HEK293 (cell line): Measurements from ENCODE around the gene VEGFC.

Experiments used
- CTCF ChIA-PET: fragments of 350-600 bp; formaldehyde crosslinking; extraction: SDS; loops from one replicate; lab custom pipeline; 2021; ENCODE audit warnings: antibody characterized with exemption; lab: Yijun Ruan, JAX
- POLR2A ChIA-PET: fragments of 300-600 bp; formaldehyde crosslinking; extraction: SDS; loops from one replicate; lab custom pipeline; 2020; ENCODE audit warnings: antibody characterized with exemption, inconsistent platforms; lab: Yijun Ruan, JAX
- H3K27ac ChIP-seq: fragments of 200-500 bp; sonication (Bioruptor generic); 2 replicates; pipeline ENCODE4 v1.5.1; 2014; ENCODE audit warnings: low read depth, low read length, control low read depth, inconsistent platforms; ENCODE audit errors: extremely low read depth
- H3K36me3 ChIP-seq, 2 experiments: fragments of 200-500 bp in 1 of 2; sonication (Bioruptor generic) in 1 of 2; 1 replicate in 1 of 2; 2 replicates in 1 of 2; pipeline ENCODE4 v1.5.1; 2014 to 2017; ENCODE audit warnings: inconsistent platforms in 2 of 2, low read length in 2 of 2; ENCODE audit not compliant: control insufficient read depth in 2 of 2, insufficient read depth in 1 of 2
- H3K4me1 ChIP-seq: fragments of 200-500 bp; sonication (Bioruptor generic); 2 replicates; pipeline ENCODE4 v1.5.1; 2014; ENCODE audit warnings: mild to moderate bottlenecking, low read length, inconsistent platforms; ENCODE audit not compliant: control insufficient read depth, insufficient read depth
- H3K4me3 ChIP-seq: 2 replicates; pipeline ENCODE4 v1.5.1; 2011; ENCODE audit warnings: low read depth, mild to moderate bottlenecking, control low read depth, low read length, moderate library complexity
- H3K9me3 ChIP-seq: fragments of 200-500 bp; sonication (Bioruptor generic); 2 replicates; pipeline ENCODE4 v1.5.1; 2014; ENCODE audit warnings: low read depth, low read length, inconsistent platforms; ENCODE audit not compliant: control insufficient read depth, insufficient read depth
- GLI2 ChIP-seq: fragments of 450-650 bp; formaldehyde crosslinking; IDR thresholded peaks from 2 replicates; pipeline ENCODE4; 2017; ENCODE audit warnings: missing biosample characterization, missing genetic modification characterization, low read depth, borderline replicate concordance
- GLIS2 ChIP-seq: fragments of 450-650 bp; formaldehyde crosslinking; IDR thresholded peaks from 2 replicates; pipeline ENCODE4 v1.5.1; 2016; ENCODE audit warnings: missing biosample characterization, missing genetic modification characterization
- HOXA7 ChIP-seq: sonication (generic); formaldehyde crosslinking; IDR thresholded peaks from 2 replicates; pipeline ENCODE4 v1.8.1; 2022; ENCODE audit warnings: missing genetic modification reagents, borderline replicate concordance
- HOXD13 ChIP-seq: sonication (generic); formaldehyde crosslinking; IDR thresholded peaks from 2 replicates; pipeline ENCODE4 v1.8.0; 2022; ENCODE audit warnings: missing genetic modification reagents, borderline replicate concordance
- KLF10 ChIP-seq: fragments of 450-650 bp; IDR thresholded peaks from 2 replicates; pipeline ENCODE4 v1.5.1; 2018; ENCODE audit warnings: missing biosample characterization, mild to moderate bottlenecking, missing genetic modification characterization
- MEIS1 ChIP-seq: sonication (generic); formaldehyde crosslinking; IDR thresholded peaks from 2 replicates; pipeline ENCODE4 v1.8.1; 2022; ENCODE audit warnings: missing genetic modification reagents, mild to moderate bottlenecking, borderline replicate concordance
- SP3 ChIP-seq: fragments of 450-650 bp; formaldehyde crosslinking; IDR thresholded peaks from 2 replicates; pipeline ENCODE4 v1.5.1; 2016; ENCODE audit warnings: missing biosample characterization, missing genetic modification characterization
- SP7 ChIP-seq: fragments of 450-650 bp; formaldehyde crosslinking; IDR thresholded peaks from 2 replicates; pipeline ENCODE4 v1.5.1; 2016; ENCODE audit warnings: missing biosample characterization, missing genetic modification characterization
- YY2 ChIP-seq: fragments of 450-650 bp; formaldehyde crosslinking; IDR thresholded peaks from 2 replicates; pipeline ENCODE4 v1.5.1; 2016; ENCODE audit warnings: missing biosample characterization, missing genetic modification characterization
- ZBTB20 ChIP-seq: fragments of 450-650 bp; formaldehyde crosslinking; IDR thresholded peaks from 2 replicates; pipeline ENCODE4 v1.5.1; 2016; ENCODE audit warnings: missing biosample characterization, missing genetic modification characterization
- ZNF132 ChIP-seq: fragments of 450-650 bp; formaldehyde crosslinking; IDR thresholded peaks from 2 replicates; pipeline ENCODE4 v1.5.1; 2017; ENCODE audit warnings: missing biosample characterization, missing genetic modification characterization, borderline replicate concordance
- ZNF138 ChIP-seq: fragments of 450-650 bp; formaldehyde crosslinking; IDR thresholded peaks from 2 replicates; pipeline ENCODE4 v1.5.1; 2016; ENCODE audit warnings: missing biosample characterization, missing genetic modification characterization, borderline replicate concordance
- ZNF2 ChIP-seq: fragments of 450-650 bp; formaldehyde crosslinking; IDR thresholded peaks from 2 replicates; pipeline ENCODE4 v1.5.1; 2016; ENCODE audit warnings: missing biosample characterization, missing genetic modification characterization
- ZNF521 ChIP-seq: fragments of 450-650 bp; formaldehyde crosslinking; IDR thresholded peaks from 2 replicates; pipeline ENCODE4 v1.5.1; 2017; ENCODE audit warnings: missing biosample characterization, mild to moderate bottlenecking, missing genetic modification characterization
- ZNF624 ChIP-seq: fragments of 450-650 bp; formaldehyde crosslinking; IDR thresholded peaks from 2 replicates; pipeline ENCODE4 v1.5.1; 2017; ENCODE audit warnings: missing biosample characterization, missing genetic modification characterization
- ZNF837 ChIP-seq: fragments of 450-650 bp; formaldehyde crosslinking; IDR thresholded peaks from 2 replicates; pipeline ENCODE4 v1.5.1; 2016; ENCODE audit warnings: missing biosample characterization, missing genetic modification characterization
- TF ChIP-seq, protein P1 (sequence below): fragments of 450-650 bp; formaldehyde crosslinking; IDR thresholded peaks from 2 replicates; pipeline ENCODE4 v1.5.1; 2016; ENCODE audit warnings: missing biosample characterization, missing genetic modification characterization, borderline replicate concordance
- TF ChIP-seq, protein P2 (sequence below): fragments of 450-650 bp; formaldehyde crosslinking; IDR thresholded peaks from 2 replicates; pipeline ENCODE4 v1.5.1; 2017; ENCODE audit warnings: missing biosample characterization, missing genetic modification characterization
- TF ChIP-seq, protein P3 (sequence below): fragments of 450-650 bp; formaldehyde crosslinking; IDR thresholded peaks from 2 replicates; pipeline ENCODE4 v1.5.1; 2016; ENCODE audit warnings: missing biosample characterization, missing genetic modification characterization
- TF ChIP-seq, protein P4 (sequence below): fragments of 450-650 bp; formaldehyde crosslinking; IDR thresholded peaks from 2 replicates; pipeline ENCODE4 v1.5.1; 2017; ENCODE audit warnings: missing biosample characterization, missing genetic modification characterization
- TF ChIP-seq, protein P5 (sequence below): fragments of 450-650 bp; formaldehyde crosslinking; optimal IDR thresholded peaks from 2 replicates; pipeline ENCODE3; 2016; ENCODE audit warnings: missing biosample characterization, mild to moderate bottlenecking, missing genetic modification characterization
- TF ChIP-seq, protein P6 (sequence below): fragments of 450-650 bp; formaldehyde crosslinking; IDR thresholded peaks from 2 replicates; pipeline ENCODE4 v1.5.1; 2017; ENCODE audit warnings: missing biosample characterization, mild to moderate bottlenecking, missing genetic modification characterization, moderate library complexity
- TF ChIP-seq, protein P7 (sequence below): fragments of 450-650 bp; formaldehyde crosslinking; IDR thresholded peaks from 2 replicates; pipeline ENCODE4 v1.5.1; 2016; ENCODE audit warnings: missing biosample characterization, missing genetic modification characterization

Gene VEGFC

DNA sequence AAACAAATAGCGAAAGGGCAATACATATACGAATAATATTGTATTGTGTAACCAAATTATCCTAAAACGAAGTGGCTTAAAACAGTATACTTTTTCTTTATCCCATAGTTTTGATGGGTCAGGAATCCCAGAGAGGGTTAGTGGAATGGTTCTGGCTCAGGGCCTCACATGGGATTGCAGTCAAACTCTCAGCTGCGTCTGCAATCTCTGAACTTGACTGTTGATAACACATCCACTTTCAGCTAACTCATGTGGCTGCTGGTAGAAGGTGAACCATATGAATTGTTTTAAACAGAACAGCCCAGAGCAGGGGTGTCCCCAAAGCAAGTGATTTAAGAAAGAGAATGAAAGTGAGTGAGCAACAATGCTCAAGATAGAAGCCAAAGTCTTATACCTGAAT lies 127.8 kb downstream of the VEGFC start (continued):
- TF ChIP-seq, protein P1, sequence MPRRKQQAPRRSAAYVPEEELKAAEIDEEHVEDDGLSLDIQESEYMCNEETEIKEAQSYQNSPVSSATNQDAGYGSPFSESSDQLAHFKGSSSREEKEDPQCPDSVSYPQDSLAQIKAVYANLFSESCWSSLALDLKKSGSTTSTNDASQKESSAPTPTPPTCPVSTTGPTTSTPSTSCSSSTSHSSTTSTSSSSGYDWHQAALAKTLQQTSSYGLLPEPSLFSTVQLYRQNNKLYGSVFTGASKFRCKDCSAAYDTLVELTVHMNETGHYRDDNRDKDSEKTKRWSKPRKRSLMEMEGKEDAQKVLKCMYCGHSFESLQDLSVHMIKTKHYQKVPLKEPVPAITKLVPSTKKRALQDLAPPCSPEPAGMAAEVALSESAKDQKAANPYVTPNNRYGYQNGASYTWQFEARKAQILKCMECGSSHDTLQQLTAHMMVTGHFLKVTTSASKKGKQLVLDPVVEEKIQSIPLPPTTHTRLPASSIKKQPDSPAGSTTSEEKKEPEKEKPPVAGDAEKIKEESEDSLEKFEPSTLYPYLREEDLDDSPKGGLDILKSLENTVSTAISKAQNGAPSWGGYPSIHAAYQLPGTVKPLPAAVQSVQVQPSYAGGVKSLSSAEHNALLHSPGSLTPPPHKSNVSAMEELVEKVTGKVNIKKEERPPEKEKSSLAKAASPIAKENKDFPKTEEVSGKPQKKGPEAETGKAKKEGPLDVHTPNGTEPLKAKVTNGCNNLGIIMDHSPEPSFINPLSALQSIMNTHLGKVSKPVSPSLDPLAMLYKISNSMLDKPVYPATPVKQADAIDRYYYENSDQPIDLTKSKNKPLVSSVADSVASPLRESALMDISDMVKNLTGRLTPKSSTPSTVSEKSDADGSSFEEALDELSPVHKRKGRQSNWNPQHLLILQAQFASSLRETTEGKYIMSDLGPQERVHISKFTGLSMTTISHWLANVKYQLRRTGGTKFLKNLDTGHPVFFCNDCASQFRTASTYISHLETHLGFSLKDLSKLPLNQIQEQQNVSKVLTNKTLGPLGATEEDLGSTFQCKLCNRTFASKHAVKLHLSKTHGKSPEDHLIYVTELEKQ = no peak
- TF ChIP-seq, protein P2, sequence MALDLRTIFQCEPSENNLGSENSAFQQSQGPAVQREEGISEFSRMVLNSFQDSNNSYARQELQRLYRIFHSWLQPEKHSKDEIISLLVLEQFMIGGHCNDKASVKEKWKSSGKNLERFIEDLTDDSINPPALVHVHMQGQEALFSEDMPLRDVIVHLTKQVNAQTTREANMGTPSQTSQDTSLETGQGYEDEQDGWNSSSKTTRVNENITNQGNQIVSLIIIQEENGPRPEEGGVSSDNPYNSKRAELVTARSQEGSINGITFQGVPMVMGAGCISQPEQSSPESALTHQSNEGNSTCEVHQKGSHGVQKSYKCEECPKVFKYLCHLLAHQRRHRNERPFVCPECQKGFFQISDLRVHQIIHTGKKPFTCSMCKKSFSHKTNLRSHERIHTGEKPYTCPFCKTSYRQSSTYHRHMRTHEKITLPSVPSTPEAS (tag by site-specific recombination) = no peak
- no peak for TF ChIP-seq HOXA7 (CRISPR knock-in tag)
- TF ChIP-seq, protein P3, sequence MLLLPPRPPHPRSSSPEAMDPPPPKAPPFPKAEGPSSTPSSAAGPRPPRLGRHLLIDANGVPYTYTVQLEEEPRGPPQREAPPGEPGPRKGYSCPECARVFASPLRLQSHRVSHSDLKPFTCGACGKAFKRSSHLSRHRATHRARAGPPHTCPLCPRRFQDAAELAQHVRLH (tag by site-specific recombination) = no peak
- no peak for TF ChIP-seq GLI2 (tag by site-specific recombination)
- TF ChIP-seq ZNF132 (tag by site-specific recombination) = no peak
- TF ChIP-seq YY2 (tag by site-specific recombination) = no peak
- no peak for TF ChIP-seq SP3 (tag by site-specific recombination)
- TF ChIP-seq, protein P4, sequence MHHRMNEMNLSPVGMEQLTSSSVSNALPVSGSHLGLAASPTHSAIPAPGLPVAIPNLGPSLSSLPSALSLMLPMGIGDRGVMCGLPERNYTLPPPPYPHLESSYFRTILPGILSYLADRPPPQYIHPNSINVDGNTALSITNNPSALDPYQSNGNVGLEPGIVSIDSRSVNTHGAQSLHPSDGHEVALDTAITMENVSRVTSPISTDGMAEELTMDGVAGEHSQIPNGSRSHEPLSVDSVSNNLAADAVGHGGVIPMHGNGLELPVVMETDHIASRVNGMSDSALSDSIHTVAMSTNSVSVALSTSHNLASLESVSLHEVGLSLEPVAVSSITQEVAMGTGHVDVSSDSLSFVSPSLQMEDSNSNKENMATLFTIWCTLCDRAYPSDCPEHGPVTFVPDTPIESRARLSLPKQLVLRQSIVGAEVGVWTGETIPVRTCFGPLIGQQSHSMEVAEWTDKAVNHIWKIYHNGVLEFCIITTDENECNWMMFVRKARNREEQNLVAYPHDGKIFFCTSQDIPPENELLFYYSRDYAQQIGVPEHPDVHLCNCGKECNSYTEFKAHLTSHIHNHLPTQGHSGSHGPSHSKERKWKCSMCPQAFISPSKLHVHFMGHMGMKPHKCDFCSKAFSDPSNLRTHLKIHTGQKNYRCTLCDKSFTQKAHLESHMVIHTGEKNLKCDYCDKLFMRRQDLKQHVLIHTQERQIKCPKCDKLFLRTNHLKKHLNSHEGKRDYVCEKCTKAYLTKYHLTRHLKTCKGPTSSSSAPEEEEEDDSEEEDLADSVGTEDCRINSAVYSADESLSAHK = no peak
- TF ChIP-seq ZNF521 = no peak
- TF ChIP-seq HOXD13 (CRISPR knock-in tag) = no peak
- TF ChIP-seq, all 188 proteins: peak for 0

DNA sequence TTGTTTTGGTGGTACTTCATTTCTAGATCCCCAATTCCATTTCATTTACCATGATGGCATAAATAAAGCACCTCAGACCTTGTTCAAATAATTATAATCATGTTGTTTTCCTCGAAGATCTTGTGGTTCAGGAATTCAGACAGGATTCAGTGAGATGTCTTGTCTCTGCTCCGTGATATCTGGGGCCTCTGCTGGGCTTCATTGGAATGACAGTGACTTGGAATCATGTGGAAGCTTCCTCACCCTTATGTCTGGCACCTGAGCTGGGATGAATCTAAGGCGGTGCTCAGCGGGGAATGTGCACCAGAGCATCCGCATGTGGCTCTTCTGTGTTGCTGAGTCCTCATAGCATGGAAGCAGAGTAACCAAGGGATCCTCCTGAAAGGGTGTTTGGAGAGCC lies 132.2 kb downstream of the VEGFC start:
- H3K27ac ChIP-seq = no peak overlapping the region
- ChIA-PET CTCF (interaction anchor here (0.6 kb wide), 1 partner anchor 228 kb away, joined by 3 read pairs; no protein-coding TSS in a partner anchor), POLR2A (no interaction called here)
- H3K4me3 ChIP-seq = no peak overlapping the region
- no peaks in the 10 kb centered on the region for H3K9me3 ChIP-seq
- H3K36me3 ChIP-seq = no peaks in the 10 kb centered on the region
- H3K4me1 ChIP-seq = no peaks in the 10 kb centered on the region
- TF ChIP-seq KLF10 (tag by site-specific recombination) = no peak
- TF ChIP-seq, protein P5, sequence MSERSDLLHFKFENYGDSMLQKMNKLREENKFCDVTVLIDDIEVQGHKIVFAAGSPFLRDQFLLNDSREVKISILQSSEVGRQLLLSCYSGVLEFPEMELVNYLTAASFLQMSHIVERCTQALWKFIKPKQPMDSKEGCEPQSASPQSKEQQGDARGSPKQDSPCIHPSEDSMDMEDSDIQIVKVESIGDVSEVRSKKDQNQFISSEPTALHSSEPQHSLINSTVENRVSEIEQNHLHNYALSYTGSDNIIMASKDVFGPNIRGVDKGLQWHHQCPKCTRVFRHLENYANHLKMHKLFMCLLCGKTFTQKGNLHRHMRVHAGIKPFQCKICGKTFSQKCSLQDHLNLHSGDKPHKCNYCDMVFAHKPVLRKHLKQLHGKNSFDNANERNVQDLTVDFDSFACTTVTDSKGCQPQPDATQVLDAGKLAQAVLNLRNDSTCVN (tag by site-specific recombination) = no peak
- TF ChIP-seq, protein P6, sequence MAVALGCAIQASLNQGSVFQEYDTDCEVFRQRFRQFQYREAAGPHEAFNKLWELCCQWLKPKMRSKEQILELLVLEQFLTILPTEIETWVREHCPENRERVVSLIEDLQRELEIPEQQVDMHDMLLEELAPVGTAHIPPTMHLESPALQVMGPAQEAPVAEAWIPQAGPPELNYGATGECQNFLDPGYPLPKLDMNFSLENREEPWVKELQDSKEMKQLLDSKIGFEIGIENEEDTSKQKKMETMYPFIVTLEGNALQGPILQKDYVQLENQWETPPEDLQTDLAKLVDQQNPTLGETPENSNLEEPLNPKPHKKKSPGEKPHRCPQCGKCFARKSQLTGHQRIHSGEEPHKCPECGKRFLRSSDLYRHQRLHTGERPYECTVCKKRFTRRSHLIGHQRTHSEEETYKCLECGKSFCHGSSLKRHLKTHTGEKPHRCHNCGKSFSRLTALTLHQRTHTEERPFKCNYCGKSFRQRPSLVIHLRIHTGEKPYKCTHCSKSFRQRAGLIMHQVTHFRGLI (tag by site-specific recombination) = no peak
- TF ChIP-seq MEIS1 (CRISPR knock-in tag) = no peak
- no peak for TF ChIP-seq ZNF138 (tag by site-specific recombination)
- no peak for TF ChIP-seq ZBTB20
- no peak for TF ChIP-seq ZNF624 (tag by site-specific recombination)
- TF ChIP-seq SP3 (tag by site-specific recombination) = no peak
- TF ChIP-seq GLIS2 (tag by site-specific recombination) = no peak
- TF ChIP-seq, protein P7, sequence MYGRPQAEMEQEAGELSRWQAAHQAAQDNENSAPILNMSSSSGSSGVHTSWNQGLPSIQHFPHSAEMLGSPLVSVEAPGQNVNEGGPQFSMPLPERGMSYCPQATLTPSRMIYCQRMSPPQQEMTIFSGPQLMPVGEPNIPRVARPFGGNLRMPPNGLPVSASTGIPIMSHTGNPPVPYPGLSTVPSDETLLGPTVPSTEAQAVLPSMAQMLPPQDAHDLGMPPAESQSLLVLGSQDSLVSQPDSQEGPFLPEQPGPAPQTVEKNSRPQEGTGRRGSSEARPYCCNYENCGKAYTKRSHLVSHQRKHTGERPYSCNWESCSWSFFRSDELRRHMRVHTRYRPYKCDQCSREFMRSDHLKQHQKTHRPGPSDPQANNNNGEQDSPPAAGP (tag by site-specific recombination) = no peak
- TF ChIP-seq SP7 (tag by site-specific recombination) = no peak
- no peak for TF ChIP-seq ZNF132 (tag by site-specific recombination)
- TF ChIP-seq, protein P4 = no peak
- no peak for TF ChIP-seq ZNF837 (tag by site-specific recombination)
- TF ChIP-seq ZNF2 (tag by site-specific recombination) = no peak
